H1 (cell line): ENCODE results near the gene ROPN1. TPM values are rescaled to one million over a fixed set of nuclear protein-coding genes. Genes with fewer than 3 reads are reported as not detected.
A peak's percentile ranks its signal among the peaks of the same experiment; 100 is the strongest.
"Not testable (repeated sequence)": the region's sequence is repeated elsewhere in the genome, so short reads cannot be mapped to it uniquely, and the experiment has no call there.

Experiments
- CTCF ChIA-PET: fragments of 300-600 bp; sonication (Branson Sonifier 250); formaldehyde crosslinking; loops from one replicate; lab custom pipeline; 2021; ENCODE audit not compliant: partially characterized antibody; lab: Charles Lee
- POLR2A ChIA-PET: fragments of 300-600 bp; sonication (Branson Sonifier 250); formaldehyde crosslinking; loops from one replicate; lab custom pipeline; 2021; ENCODE audit warnings: inconsistent platforms; ENCODE audit not compliant: partially characterized antibody; lab: Charles Lee
- DNase-seq, 2 experiments: peaks; one replicate each; pipeline versions ENCODE4 v3.0.0 to v3.0.0-alpha.2; 2010 to 2022; ENCODE audit warnings: low spot score in 2 of 2, low read depth in 1 of 2, mixed read lengths in 1 of 2
- FAIRE-seq: peaks from 2 replicates; lab custom pipeline; 2011; peaks lifted over from hg19 to GRCh38; lab: Jason Lieb, UNC
- H2AFZ ChIP-seq: 2 replicates; pipeline ENCODE4 v1.8.1; 2012; ENCODE audit warnings: low read length, inconsistent platforms
- H2AK5ac ChIP-seq: 2 replicates; pipeline ENCODE4 v1.6.1; 2013; ENCODE audit warnings: low read depth, low read length
- H2BK120ac ChIP-seq: replicated peaks from 2 replicates; pipeline ENCODE3; 2013; ENCODE audit warnings: low read depth, low read length, inconsistent platforms
- H2BK12ac ChIP-seq: 2 replicates; pipeline ENCODE4 v1.6.1; 2013; ENCODE audit warnings: low read depth, low read length
- H2BK15ac ChIP-seq: 2 replicates; pipeline ENCODE4 v1.6.1; 2013; ENCODE audit warnings: low read length
- H2BK20ac ChIP-seq: 2 replicates; pipeline ENCODE4 v1.6.1; 2013; ENCODE audit warnings: low read length
- H2BK5ac ChIP-seq: 2 replicates; pipeline ENCODE4 v1.6.1; 2013; ENCODE audit warnings: low read depth, low read length
- H3K14ac ChIP-seq: 2 replicates; pipeline ENCODE4 v1.6.1; 2013; ENCODE audit warnings: inconsistent platforms; ENCODE audit not compliant: insufficient read length
- H3K18ac ChIP-seq: 2 replicates; pipeline ENCODE4 v1.6.1; 2013; ENCODE audit warnings: low read length; ENCODE audit errors: extremely low read depth
- H3K23ac ChIP-seq: 2 replicates; pipeline ENCODE4 v1.6.1; 2013; ENCODE audit warnings: inconsistent platforms; ENCODE audit not compliant: insufficient read length
- H3K23me2 ChIP-seq: 2 replicates; pipeline ENCODE4 v1.6.1; 2013; ENCODE audit warnings: low read depth, low read length
- H3K27ac ChIP-seq: 2 replicates; pipeline ENCODE4 v1.6.1; 2011; ENCODE audit warnings: low read depth, low read length, inconsistent platforms
- H3K27me3 ChIP-seq, 4 experiments: replicated peaks in 1 of 4; 1 replicate in 1 of 4; 2 replicates in 3 of 4; pipeline versions ENCODE4 v1.6.1 to v1.8.1; 2011 to 2013; ENCODE audit warnings: low read length in 3 of 4, mild to moderate bottlenecking in 3 of 4, inconsistent platforms in 2 of 4, mixed read lengths in 2 of 4, moderate library complexity in 1 of 4; ENCODE audit not compliant: control insufficient read depth in 3 of 4, insufficient read depth in 3 of 4; ENCODE audit errors: extremely low read depth in 1 of 4
- H3K36me3 ChIP-seq, 4 experiments: 2 replicates each; pipeline versions ENCODE4 v1.6.1 to v1.8.1; 2011 to 2013; ENCODE audit warnings: mild to moderate bottlenecking in 4 of 4, low read length in 3 of 4, moderate library complexity in 2 of 4, control low read depth in 1 of 4, inconsistent platforms in 1 of 4; ENCODE audit not compliant: insufficient read depth in 4 of 4, control insufficient read depth in 2 of 4
- H3K4ac ChIP-seq: replicated peaks from 2 replicates; pipeline ENCODE3; 2013; ENCODE audit warnings: low read length, low read depth, mixed read lengths, inconsistent platforms; ENCODE audit not compliant: insufficient read length
- H3K4me1 ChIP-seq, 4 experiments: replicated peaks in 1 of 4; 1 replicate in 1 of 4; 2 replicates in 3 of 4; pipeline versions ENCODE4 v1.6.1 to v1.8.1; 2011 to 2013; ENCODE audit warnings: low read length in 3 of 4, inconsistent platforms in 2 of 4, mixed read lengths in 1 of 4; ENCODE audit not compliant: insufficient read depth in 4 of 4, control insufficient read depth in 3 of 4
- H3K4me2 ChIP-seq, 2 experiments: 2 replicates each; pipeline versions ENCODE4 v1.6.1 to v1.8.1; 2011 to 2013; ENCODE audit warnings: low read depth in 2 of 2, low read length in 2 of 2, control low read depth in 1 of 2, inconsistent platforms in 1 of 2, mild to moderate bottlenecking in 1 of 2; ENCODE audit not compliant: insufficient read depth in 1 of 2
- H3K4me3 ChIP-seq, 4 experiments: fragments of 200-600, 300-600 bp in 1 of 4; sonication (generic), shearing (Covaris generic), sonication (Bioruptor Twin) in 1 of 4; 2 replicates each; pipeline versions ENCODE4 v1.5.1 to v1.8.1; 2011 to 2016; ENCODE audit warnings: low read length in 4 of 4, low read depth in 3 of 4, control low read depth in 2 of 4, inconsistent platforms in 2 of 4, mild to moderate bottlenecking in 2 of 4, mixed read lengths in 1 of 4, moderate library complexity in 1 of 4; ENCODE audit not compliant: insufficient read depth in 2 of 4; ENCODE audit errors: extremely low read depth in 1 of 4
- H3K56ac ChIP-seq: replicated peaks from 2 replicates; pipeline ENCODE3; 2013; ENCODE audit warnings: low read depth, mild to moderate bottlenecking, mixed read lengths, low read length, inconsistent platforms; ENCODE audit not compliant: insufficient read length
- H3K79me1 ChIP-seq: 2 replicates; pipeline ENCODE4 v1.6.1; 2013; ENCODE audit warnings: low read depth, low read length, control low read depth
- H3K79me2 ChIP-seq, 2 experiments: 2 replicates each; pipeline versions ENCODE4 v1.6.1 to v1.8.1; 2012 to 2013; ENCODE audit warnings: low read length in 2 of 2, mild to moderate bottlenecking in 2 of 2, inconsistent platforms in 1 of 2; ENCODE audit not compliant: insufficient read depth in 2 of 2, control insufficient read depth in 1 of 2
- H3K9ac ChIP-seq, 4 experiments: replicated peaks in 1 of 4; 1 replicate in 1 of 4; 2 replicates in 3 of 4; pipeline versions ENCODE4 v1.6.1 to v1.8.1; 2011 to 2013; ENCODE audit warnings: low read depth in 3 of 4, low read length in 3 of 4, control low read depth in 2 of 4, mild to moderate bottlenecking in 2 of 4, moderate library complexity in 2 of 4, inconsistent platforms in 1 of 4; ENCODE audit errors: extremely low read depth in 1 of 4
- H3K9me3 ChIP-seq, 2 experiments: 2 replicates each; pipeline versions ENCODE4 v1.6.1 to v1.8.1; 2012 to 2013; ENCODE audit warnings: mild to moderate bottlenecking in 2 of 2, moderate library complexity in 2 of 2, control low read depth in 1 of 2, inconsistent platforms in 1 of 2, low read depth in 1 of 2, low read length in 1 of 2, mixed read lengths in 1 of 2; ENCODE audit not compliant: insufficient read depth in 2 of 2
- H4K20me1 ChIP-seq, 2 experiments: replicated peaks in 1 of 2; 2 replicates each; pipeline versions ENCODE3 to v1.8.1; 2011 to 2013; ENCODE audit warnings: inconsistent platforms in 2 of 2, low read length in 2 of 2, mild to moderate bottlenecking in 1 of 2; ENCODE audit not compliant: insufficient read depth in 2 of 2, control insufficient read depth in 1 of 2
- H4K5ac ChIP-seq: 2 replicates; pipeline ENCODE4 v1.6.1; 2013; ENCODE audit warnings: low read length, low read depth, mixed read lengths, inconsistent platforms; ENCODE audit not compliant: insufficient read length
- H4K8ac ChIP-seq: 2 replicates; pipeline ENCODE4 v1.8.0; 2013; ENCODE audit warnings: mild to moderate bottlenecking, moderate library complexity, low read length, inconsistent platforms; ENCODE audit not compliant: insufficient read depth; ENCODE audit errors: extremely low read depth
- H4K91ac ChIP-seq: replicated peaks from 2 replicates; pipeline ENCODE3; 2013; ENCODE audit warnings: low read length, mixed read lengths, inconsistent platforms; ENCODE audit not compliant: insufficient read length
- CREB1 ChIP-seq: IDR thresholded peaks from 2 replicates; pipeline ENCODE4 v1.6.1; 2012; ENCODE audit warnings: inconsistent platforms
- KDM1A ChIP-seq: fragments of 200-600, 300-600 bp; sonication (generic); IDR thresholded peaks from 2 replicates; pipeline ENCODE4 v1.7.1; 2016; ENCODE audit warnings: mild to moderate bottlenecking, low read length, borderline replicate concordance
- NRF1 ChIP-seq: IDR thresholded peaks from 2 replicates; pipeline ENCODE4 v1.6.1; 2011; ENCODE audit warnings: mild to moderate bottlenecking, low read depth, low read length, improper control_type of control experiment
- WGBS, 2 experiments: shearing (Covaris generic) in 1 of 2; methylation state at CpG; one replicate each; pipeline versions ENCODE4 v1.1.6 to v1.1.7; 2013 to 2015; ENCODE audit warnings: low lambda C conversion rate in 2 of 2, mixed read lengths in 2 of 2, inconsistent platforms in 1 of 2, low coverage in 1 of 2, missing lambda C conversion rate in 1 of 2; ENCODE audit not compliant: insufficient replicate concordance in 2 of 2, insufficient coverage in 1 of 2, insufficient read length in 1 of 2; ENCODE audit errors: extremely low coverage in 1 of 2, missing lambda C conversion rate in 1 of 2; 5-methylcytosine and 5-hydroxymethylcytosine counted together
- polyA plus RNA-seq, 7 experiments: library from polyadenylated mRNA; depleted of rRNA in 3 of 7; stranded (reverse) in 5 of 7; unstranded in 2 of 7; fragments of >200 nt in 5 of 7; fragments of 200-250 nt in 2 of 7; gene quantifications; 1 replicate in 5 of 7; 2 replicates in 1 of 7; 4 replicates in 1 of 7; pipeline versions ENCODE4 v1.2.1 to v1.2.3, GENCODE V29; 2011 to 2013; ENCODE audit warnings: missing spikeins in 2 of 7, mixed read lengths in 2 of 7
- total RNA-seq: library from RNA; stranded (reverse); fragmentation: NEBNext Ultra II Directional; extraction: Animal tissue kit (Norgen Biotek cat#: 25700); gene quantifications from 2 replicates; pipeline ENCODE4 v1.2.1, GENCODE V29; 2021

ROPN1 gene
- total and polyA plus RNA-seq, 2 of the 8 experiments (the other 6 are each of a cell fraction or from before 2014, with no cell fraction given): 0.03 TPM; not detected in 1

DNA sequence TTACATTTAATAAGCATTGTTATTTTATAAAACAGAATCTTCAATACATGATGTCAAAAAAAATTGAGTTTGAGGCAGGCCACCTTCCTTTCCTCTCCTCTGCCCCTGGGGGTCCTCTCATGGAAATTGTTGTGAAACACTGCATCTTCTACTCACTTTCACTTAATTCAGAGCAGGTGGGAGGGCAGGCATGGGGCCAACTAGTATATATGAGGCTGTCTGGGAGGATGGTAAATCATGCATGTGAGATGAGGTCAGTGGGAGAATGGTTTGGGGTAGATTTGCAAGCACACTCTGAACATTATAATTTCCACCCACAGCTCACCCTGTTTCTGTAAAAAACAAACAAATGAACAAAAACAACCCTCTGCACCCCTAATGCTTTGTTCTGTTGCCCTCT is 20.5 kb downstream of the ROPN1 start (continued):
- TF ChIP-seq NRF1: no peak
- no peak for TF ChIP-seq KDM1A
- no peak for TF ChIP-seq CREB1

DNA sequence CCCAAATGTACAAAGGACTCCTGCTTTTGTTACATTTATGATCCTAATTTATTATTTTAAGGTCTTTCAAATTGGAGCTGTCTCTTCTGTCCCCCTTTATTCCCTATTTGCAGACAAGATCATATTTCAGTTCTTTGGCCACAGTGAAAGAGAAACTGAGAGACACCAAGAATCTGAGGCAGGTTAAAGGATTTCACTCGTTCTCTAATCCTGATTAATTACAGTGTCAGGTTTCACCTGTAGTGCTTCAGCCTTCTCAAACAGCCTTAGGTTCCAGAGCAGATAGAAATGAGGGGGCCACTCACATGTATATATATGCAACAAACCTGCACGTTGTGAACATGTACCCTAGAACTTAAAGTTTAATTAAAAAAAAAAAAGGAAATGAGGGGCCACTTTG is 24.7 kb downstream of the ROPN1 start:
- H4K20me1 ChIP-seq, H3K4me1 ChIP-seq, H3K9me3 ChIP-seq, H3K79me2 ChIP-seq, H2AK5ac ChIP-seq, H3K23me2 ChIP-seq, H3K9ac ChIP-seq, H2BK12ac ChIP-seq, H3K18ac ChIP-seq, H2BK15ac ChIP-seq, POLR2A ChIA-PET, DNase-seq, H2BK20ac ChIP-seq, H3K79me1 ChIP-seq, H4K8ac ChIP-seq, H3K56ac ChIP-seq, H3K23ac ChIP-seq, H4K91ac ChIP-seq, H4K5ac ChIP-seq, H3K36me3 ChIP-seq, H3K14ac ChIP-seq, H2AFZ ChIP-seq, H3K4me3 ChIP-seq, H3K27me3 ChIP-seq, H2BK120ac ChIP-seq, H3K27ac ChIP-seq, H3K4ac ChIP-seq, H2BK5ac ChIP-seq, H3K4me2 ChIP-seq: not testable (repeated sequence)
- peak; percentile 48 for FAIRE-seq
- WGBS, 2 experiments: 46% methylated on average over 2 of the region's 2 CpGs; no CpG with 5 or more reads in 1 of the 2 experiments
- CTCF ChIA-PET: interaction anchor here (1.4 to 2.0 kb wide), 2 partner anchors 13 to 19 kb away, joined by 3 to 5 read pairs; no protein-coding TSS in a partner anchor
